SU-DHL-6 (cell line): ENCODE results near the gene SLC22A17.

Experiments used
- H2AFZ ChIP-seq: fragments of 200-600 bp; sonication (generic); 2 replicates; pipeline ENCODE4 v1.6.1; 2014; ENCODE audit warnings: low read depth, mild to moderate bottlenecking, moderate library complexity, mixed read lengths, antibody characterized with exemption, low read length; ENCODE audit not compliant: severe bottlenecking
- H3F3A ChIP-seq: fragments of 200-600 bp; shearing (Covaris generic); 2 replicates; pipeline ENCODE4 v1.6.0; 2016; ENCODE audit warnings: antibody characterized with exemption, mild to moderate bottlenecking; ENCODE audit not compliant: insufficient read depth
- H3K27ac ChIP-seq: fragments of 200-600 bp; sonication (generic); 2 replicates; pipeline ENCODE4 v1.5.1; 2016; ENCODE audit warnings: low read depth, mild to moderate bottlenecking, low read length, moderate library complexity, mixed read lengths
- H3K27me3 ChIP-seq: fragments of 200-600 bp; sonication (generic), shearing (Covaris generic); 2 replicates; pipeline ENCODE4 v1.6.0; 2014; ENCODE audit warnings: mild to moderate bottlenecking, low read length
- H3K36me3 ChIP-seq: fragments of 200-600 bp; sonication (generic); 2 replicates; pipeline ENCODE4 v1.6.1; 2014; ENCODE audit warnings: mild to moderate bottlenecking, low read length, mixed read lengths
- H3K4me2 ChIP-seq: fragments of 300-600, 200-600 bp; shearing (Covaris generic), sonication (generic); 2 replicates; pipeline ENCODE4 v1.6.0; 2014; ENCODE audit warnings: low read length, low read depth, mild to moderate bottlenecking; ENCODE audit not compliant: poor library complexity, severe bottlenecking
- H3K4me3 ChIP-seq: fragments of 200-600 bp; sonication (generic); 2 replicates; pipeline ENCODE4 v1.5.1; 2014; ENCODE audit warnings: antibody characterized with exemption, low read length, mild to moderate bottlenecking, mixed read lengths; ENCODE audit not compliant: insufficient read depth, poor library complexity, severe bottlenecking
- H3K79me2 ChIP-seq: fragments of 200-600 bp; sonication (generic); 2 replicates; pipeline ENCODE4 v1.6.1; 2014; ENCODE audit warnings: mild to moderate bottlenecking, low read length, moderate library complexity; ENCODE audit not compliant: insufficient read depth
- H3K9ac ChIP-seq: fragments of 200-600 bp; sonication (generic); 2 replicates; pipeline ENCODE4 v1.7.0; 2014; ENCODE audit warnings: mild to moderate bottlenecking, low read length
- H3K9me2 ChIP-seq: fragments of 200-600 bp; sonication (generic); replicated peaks from 2 replicates; pipeline ENCODE4 v1.6.1; 2014; ENCODE audit warnings: low read length; ENCODE audit not compliant: insufficient read depth
- H3K9me3 ChIP-seq: fragments of 200-600 bp; sonication (generic); 2 replicates; pipeline ENCODE4 v1.6.1; 2014; ENCODE audit warnings: low read length, mixed read lengths; ENCODE audit not compliant: insufficient read depth
- H4K20me1 ChIP-seq: fragments of 200-600 bp; sonication (generic); 2 replicates; pipeline ENCODE4 v1.6.1; 2014; ENCODE audit warnings: low read depth, mild to moderate bottlenecking, antibody characterized with exemption, low read length, moderate library complexity, mixed read lengths
- CTCF ChIP-seq: fragments of 200-600 bp; sonication (generic); IDR thresholded peaks from one replicate; pipeline ENCODE4 v1.5.1; 2017; ENCODE audit warnings: antibody characterized with exemption, mild to moderate bottlenecking, low read length, moderate library complexity; ENCODE audit not compliant: insufficient read depth, poor library complexity, severe bottlenecking
- EZH2phosphoT487 ChIP-seq: fragments of 200-600 bp; sonication (generic), shearing (Covaris generic); conservative IDR thresholded peaks from 2 replicates; pipeline ENCODE4 v1.6.1; 2018; ENCODE audit warnings: mild to moderate bottlenecking, antibody characterized with exemption, low read length, moderate library complexity, mixed read lengths

SLC22A17 gene

GRCh38 chr14:23361320-23361719 is 8.6 kb upstream of the SLC22A17 start:
- no peak overlapping the region for H3K27ac ChIP-seq
- no peaks in the 10 kb centered on the region for H3K9me2 ChIP-seq
- TF ChIP-seq CTCF (no peak), EZH2phosphoT487 (no peak)
- no peak overlapping the region for H3K4me3 ChIP-seq
- H3K9ac ChIP-seq, result no peak overlapping the region
- no peaks in the 10 kb centered on the region for H4K20me1 ChIP-seq
- no peaks in the 10 kb centered on the region for H3F3A ChIP-seq
- H3K36me3 ChIP-seq, result no peaks in the 10 kb centered on the region
- H2AFZ ChIP-seq, result no peak overlapping the region
- H3K9me3 ChIP-seq, result no peaks in the 10 kb centered on the region
- no peaks in the 10 kb centered on the region for H3K27me3 ChIP-seq
- H3K79me2 ChIP-seq, result no peaks in the 10 kb centered on the region
- H3K4me2 ChIP-seq, result no peak overlapping the region

GRCh38 chr14:23360496-23360895 is 7.8 kb upstream of the SLC22A17 start:
- H3K36me3 ChIP-seq, result no peaks in the 10 kb centered on the region

GRCh38 chr14:23359722-23360447 is 7.2 kb upstream of the SLC22A17 start:
- H3K9me2 ChIP-seq, result no peaks in the 10 kb centered on the region
- no peak overlapping the region for H3K4me2 ChIP-seq
- H4K20me1 ChIP-seq, result no peaks in the 10 kb centered on the region
- H3K79me2 ChIP-seq, result no peaks in the 10 kb centered on the region
- TF ChIP-seq CTCF (no peak), EZH2phosphoT487 (no peak)
- H3K27me3 ChIP-seq, result no peaks in the 10 kb centered on the region
- H3K27ac ChIP-seq, result no peak overlapping the region
- H3K9me3 ChIP-seq, result no peaks in the 10 kb centered on the region
- no peak overlapping the region for H3K9ac ChIP-seq
- H3F3A ChIP-seq, result no peaks in the 10 kb centered on the region
- H3K4me3 ChIP-seq, result no peak overlapping the region
- no peaks in the 10 kb centered on the region for H3K36me3 ChIP-seq
- no peak overlapping the region for H2AFZ ChIP-seq

More at GRCh38 chr14:23360496-23360895, 7.8 kb upstream of the SLC22A17 start:
- Histone ChIP-seq H3K27me3 (no peaks in the 10 kb centered on the region), H3F3A (no peaks in the 10 kb centered on the region), H3K27ac (no peak overlapping the region), H3K9me2 (no peaks in the 10 kb centered on the region), H3K79me2 (no peaks in the 10 kb centered on the region), H4K20me1 (no peaks in the 10 kb centered on the region), H2AFZ (no peak overlapping the region), H3K9ac (no peak overlapping the region), H3K4me2 (no peak overlapping the region), H3K4me3 (no peak overlapping the region), H3K9me3 (no peaks in the 10 kb centered on the region)
- no peak for TF ChIP-seq CTCF
- TF ChIP-seq EZH2phosphoT487, result no peak
